GM21367 (cell line): Measurements from ENCODE around the gene LATS2.

Experiments used
- ATAC-seq: cut with Tn5 transposase; IDR thresholded peaks from one replicate; pipeline ENCODE4 v1.9.1; 2021; ENCODE audit not compliant: unreplicated experiment

Gene LATS2

GRCh38 chr13:21061029-21061763 lies at the start of gene LATS2:
Gene LATS2, minus strand, starts transcription at chr13:21061586. Its CDS starts 15,560 bp downstream, at chr13:21046026.
- peak; percentile 87 for ATAC-seq

GRCh38 chr13:21109168-21109567 lies 47.8 kb upstream of the LATS2 start:
- ATAC-seq: no peak

- ATAC-seq: no peak
These were observed 44.7 kb upstream of the LATS2 start for GRCh38 chr13:21106089-21106488.

- ATAC-seq: no peak
These were observed 43.0 kb upstream of the LATS2 start for GRCh38 chr13:21104199-21105019.

- no peak for ATAC-seq
These were observed 40.6 kb upstream of the LATS2 start for GRCh38 chr13:21101865-21102576.

DNA sequence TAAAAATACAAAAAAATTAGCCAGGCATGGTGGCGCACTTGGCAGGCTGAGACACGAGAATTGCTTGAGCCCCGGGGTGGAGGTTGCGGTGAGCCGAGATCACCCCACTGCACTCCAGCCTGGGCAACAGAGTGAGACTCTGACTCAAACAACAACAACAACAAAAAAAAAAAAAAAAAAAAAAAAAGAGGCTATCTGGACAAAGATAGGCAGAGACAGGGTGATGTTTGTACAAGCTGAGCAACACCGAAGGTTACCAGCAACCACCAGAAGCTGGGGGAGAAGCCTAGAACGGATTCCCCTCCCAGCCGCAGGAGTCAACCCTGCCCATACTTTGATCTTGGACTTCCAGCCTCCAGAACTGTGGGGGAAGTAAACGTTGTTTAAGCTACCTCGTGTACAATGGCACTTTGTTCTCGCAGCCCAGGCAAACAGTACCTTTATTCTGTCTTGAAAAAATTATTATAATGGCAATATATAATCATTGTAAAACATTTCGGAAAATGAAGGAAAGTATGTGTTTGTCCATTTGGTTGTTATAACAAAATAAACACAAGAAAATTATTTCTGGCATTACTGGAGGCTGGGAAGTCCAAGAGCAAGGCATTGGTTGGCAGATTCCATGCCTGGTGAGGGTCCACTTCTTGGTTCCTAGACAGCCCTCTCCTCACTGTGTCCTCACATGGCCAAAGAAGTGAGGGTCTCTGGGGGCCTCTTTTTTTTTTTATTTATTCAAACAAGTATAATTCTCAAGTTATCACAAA lies 39.8 kb upstream of the LATS2 start:
- no peak for ATAC-seq

DNA sequence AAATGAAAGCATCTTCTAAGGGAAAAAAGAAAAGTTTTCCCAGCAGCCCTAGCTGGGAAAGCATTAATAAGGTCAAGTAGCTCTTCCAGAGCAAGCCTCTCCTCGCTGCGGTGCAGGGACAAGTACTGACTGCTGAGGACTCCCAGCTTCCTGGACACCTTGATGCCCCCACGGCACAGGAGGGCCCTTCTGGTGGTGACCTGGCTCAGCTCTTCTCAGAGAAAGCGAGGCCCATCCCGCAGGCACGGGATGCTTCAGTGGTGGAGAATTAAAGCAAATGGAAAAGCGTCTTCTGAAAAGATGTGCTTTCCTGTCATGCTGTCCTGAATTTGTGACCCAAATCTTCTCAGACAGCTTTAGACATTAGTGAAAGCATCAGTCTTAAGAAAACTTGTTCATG lies 38.8 kb upstream of the LATS2 start:
- no peak for ATAC-seq

- no peak for ATAC-seq
These were observed 33.9 kb upstream of the LATS2 start for GRCh38 chr13:21095311-21095710.

DNA sequence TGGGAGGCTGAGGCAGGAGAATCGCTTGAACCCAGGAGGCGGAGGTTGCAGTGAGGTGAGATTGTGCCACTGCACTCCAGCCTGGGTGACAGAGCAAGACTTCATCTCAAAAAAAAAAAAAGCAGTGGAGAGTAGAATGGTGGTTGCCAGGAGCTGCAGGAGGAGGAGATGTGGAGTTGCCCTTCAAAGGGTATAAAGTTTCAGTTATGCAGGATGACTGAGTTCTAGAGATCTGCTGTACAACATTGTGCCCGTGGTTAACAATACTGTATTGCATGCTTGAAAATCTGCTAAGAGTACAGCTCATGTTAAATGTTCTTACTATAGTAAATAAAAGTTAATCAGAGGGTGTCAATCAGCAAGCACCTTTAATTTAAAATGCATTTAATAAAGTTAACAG lies 28.4 kb upstream of the LATS2 start:
- ATAC-seq: no peak

DNA sequence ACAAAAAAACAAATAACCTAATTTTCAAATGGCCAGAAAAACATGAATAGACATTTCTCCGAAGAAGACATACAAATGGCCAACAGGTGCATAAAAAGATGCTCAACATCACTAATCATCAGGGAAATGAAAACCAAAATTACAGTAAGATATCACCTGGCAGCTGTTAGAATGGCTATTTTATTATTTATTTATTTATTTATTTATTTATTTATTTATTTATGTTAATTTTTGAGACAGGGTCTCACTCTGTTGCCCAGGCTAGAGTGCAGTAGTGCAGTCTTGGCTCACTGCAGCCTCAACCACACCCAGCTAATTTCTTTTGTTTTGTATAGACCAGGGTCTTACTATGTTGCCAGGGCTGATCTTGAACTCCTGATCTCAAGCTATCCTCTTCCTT lies 27.1 kb upstream of the LATS2 start:
- no peak for ATAC-seq

DNA sequence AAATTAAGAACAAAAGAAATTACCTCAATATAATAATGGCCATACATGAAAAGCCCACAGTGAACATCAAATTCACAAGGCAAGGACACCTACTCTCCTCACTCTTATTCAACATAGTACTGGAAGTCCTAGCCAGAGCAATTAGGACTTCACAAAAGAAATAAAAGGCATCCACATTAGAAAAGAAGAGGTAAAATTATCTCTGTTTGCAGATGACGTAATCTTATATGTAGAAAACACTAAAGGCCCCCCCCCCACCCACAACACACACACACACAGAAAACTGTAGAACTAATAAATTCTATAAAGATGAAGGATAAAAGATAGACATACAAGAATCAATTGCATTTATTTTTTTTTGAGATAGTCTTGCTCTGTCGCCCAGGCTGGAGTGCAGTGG lies 25.5 kb upstream of the LATS2 start:
- no peak for ATAC-seq

DNA sequence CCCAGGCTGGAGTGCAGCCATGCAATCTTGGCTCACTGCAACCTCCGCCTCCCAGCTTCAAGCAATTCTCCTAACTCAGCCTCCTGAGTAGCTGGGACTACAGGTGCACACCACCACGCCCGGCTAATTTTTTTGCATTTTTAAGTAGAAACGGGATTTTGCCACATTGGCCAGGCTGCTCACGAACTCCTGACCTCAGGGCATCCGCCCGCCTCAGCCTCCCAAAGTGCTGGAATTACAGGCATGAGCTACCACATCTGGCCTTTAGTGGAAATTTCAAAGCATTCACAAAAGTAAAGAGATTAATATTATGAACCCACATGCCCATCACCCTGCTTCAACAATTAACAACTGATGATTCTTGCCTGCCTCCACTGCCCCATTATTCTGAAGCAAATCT lies 20.5 kb upstream of the LATS2 start:
- ATAC-seq: no peak

GRCh38 chr13:21080593-21080891 lies 19.2 kb upstream of the LATS2 start:
- no peak for ATAC-seq

DNA sequence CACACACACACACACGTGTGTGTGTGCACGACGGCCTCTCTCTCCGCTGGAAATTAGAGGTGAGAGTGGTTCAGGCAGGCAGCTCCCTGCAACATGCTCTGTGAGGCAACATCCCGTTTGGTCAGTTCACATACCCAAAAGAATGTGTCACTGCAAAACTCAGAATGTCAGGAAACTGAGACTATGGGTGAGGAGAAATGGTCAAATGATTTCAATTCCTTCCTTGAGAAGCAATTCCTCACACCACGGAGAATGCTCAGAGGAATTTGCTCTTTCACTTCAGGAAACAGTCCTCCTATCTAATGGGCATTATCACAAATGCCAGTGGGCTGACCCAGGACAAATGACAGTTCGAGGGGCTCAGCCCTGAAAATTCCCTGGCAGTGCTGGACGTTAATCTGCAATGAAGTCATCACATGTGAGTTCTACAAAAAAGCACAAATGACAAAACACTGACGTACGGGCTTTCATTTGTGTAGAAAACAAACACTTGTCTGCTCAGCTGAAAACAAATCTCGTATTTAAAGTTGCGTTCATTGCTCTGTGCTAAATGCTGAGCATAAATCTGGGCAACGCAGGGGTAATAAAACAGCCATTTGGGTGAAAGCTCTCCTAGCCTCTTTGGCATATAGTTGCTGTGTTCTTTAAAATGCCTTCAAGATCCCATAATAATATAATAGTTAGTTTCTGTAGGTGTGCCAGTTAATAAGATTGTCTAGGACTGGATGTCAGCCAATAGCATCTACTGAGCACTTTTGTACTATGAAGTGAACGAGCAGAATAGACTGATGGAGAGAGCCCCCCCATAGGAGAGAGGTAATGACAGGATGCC lies 18.6 kb upstream of the LATS2 start:
- no peak for ATAC-seq

DNA sequence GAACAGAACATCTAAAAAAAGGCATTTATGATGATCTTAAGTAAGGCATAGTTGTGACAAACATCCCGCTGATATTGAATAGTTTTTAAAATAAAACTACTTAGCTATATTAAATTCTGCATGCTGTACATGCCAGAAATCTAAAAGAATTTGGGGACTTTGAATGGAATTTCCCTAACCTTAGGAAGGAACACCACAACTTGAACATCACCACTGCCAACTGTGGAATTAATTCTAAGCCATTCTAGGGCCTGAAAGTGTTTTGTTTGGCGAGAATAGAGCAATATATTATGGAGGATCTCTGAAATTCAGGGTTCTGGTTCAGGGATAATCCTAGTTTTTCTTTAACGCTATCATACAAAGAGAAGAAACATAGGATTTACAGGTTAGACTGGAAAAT lies 17.8 kb upstream of the LATS2 start:
- no peak for ATAC-seq

GRCh38 chr13:21078501-21078900 lies 17.1 kb upstream of the LATS2 start:
- ATAC-seq: no peak

DNA sequence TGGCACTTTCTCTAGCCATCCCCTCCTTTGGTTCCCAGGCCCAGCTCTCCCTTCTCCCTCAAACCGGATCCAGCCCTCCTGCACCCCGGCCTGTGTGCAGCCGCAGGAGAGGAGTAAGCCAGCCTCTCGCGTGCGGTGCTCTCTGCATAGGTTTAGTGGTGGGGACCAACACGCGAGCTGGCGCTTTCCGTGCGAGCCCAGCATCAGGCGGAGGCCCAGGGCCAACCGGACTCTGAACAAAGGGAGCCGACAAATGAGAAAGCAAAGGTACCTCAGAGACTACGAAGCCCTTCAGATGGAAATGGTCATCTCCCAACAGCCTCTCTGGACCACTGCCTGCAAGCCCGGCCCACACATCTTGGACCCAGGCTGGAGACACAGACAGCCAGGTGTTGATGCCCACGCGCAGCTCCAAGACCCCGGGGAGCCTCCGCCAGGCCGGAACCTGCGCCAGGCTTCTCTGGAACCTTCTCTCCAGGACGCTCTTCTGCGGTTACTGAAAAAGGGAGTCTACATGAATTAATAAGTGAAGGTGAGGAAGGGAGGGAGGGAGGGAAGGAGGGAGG lies 16.5 kb upstream of the LATS2 start:
- no peak for ATAC-seq

DNA sequence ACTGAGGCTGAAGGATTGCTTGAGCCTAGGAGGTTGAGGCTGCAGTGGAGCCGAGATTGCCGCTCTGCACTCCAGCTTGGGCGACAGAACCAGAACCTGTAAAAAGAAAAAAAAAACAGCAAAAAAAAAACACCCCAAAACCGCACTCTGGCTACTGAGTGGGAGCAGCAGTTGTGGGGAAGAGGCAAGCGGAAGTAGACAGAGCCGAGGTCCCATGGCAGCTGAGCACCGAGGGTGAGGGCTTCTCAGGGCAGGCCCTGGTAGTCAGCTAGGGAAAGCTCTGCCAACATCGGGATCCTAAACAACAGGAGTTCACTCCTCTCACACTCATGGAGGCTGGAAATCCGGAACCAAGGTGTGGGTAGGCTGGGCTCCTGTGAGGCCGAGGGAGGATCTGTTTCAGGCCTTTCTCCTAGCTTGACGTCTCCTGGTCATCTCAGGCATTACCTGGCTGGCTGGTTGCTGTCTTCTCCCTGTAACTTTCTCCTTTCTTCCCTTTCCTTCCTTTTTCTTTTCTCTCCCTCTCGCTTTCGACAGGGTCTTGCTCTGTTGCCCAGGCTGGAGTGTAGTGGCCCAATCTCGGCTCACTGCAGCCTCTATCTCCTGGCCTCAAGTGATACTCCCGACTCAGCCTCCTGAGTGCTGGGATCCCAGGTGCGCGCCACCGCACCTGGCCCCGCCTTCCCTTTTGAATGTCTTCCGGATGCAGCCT lies 15.8 kb upstream of the LATS2 start:
- no peak for ATAC-seq

DNA sequence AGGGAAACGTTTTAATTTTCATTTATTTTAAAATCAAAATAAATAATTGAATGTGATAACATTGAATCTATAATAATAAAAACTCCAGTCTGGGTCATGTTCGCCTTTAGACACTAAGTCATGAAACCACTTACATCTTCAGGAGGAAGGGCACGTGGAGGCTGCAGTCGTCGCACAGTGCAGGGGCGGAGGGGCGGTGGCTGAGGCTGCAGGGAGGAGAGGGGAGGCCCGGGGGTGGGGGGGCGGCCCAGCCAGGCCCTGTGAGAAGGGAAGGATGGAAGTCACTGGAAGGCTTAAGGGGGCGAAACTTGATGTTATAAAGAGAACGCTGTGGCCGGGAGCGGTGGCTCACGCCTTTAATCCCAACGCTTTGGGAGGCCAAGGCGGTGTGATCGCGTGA lies 14.9 kb upstream of the LATS2 start:
- ATAC-seq: no peak
